ENCODE measurements around the gene AQP4.

DNA sequence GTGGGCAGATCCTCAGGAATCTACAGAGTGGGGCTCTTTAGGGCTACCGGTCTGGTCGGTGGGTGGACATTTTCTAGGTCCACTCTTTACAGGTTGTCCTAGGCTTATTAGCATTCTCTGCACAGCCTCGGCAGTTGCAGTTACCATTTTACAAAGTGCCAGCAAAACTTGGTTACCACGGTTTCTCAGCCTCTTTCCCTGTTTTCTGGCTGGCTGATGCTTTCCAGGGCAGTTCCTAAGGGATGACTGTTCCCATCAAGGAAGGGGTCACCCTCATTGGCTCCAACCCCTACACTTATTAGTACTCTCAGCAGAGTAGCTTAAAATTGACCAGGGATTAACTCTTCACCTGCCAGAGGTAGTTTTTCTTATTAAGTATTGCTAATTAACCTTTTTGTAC, 2.0 kb upstream of the AQP4 start:
- TF ChIP-seq, protein P1, sequence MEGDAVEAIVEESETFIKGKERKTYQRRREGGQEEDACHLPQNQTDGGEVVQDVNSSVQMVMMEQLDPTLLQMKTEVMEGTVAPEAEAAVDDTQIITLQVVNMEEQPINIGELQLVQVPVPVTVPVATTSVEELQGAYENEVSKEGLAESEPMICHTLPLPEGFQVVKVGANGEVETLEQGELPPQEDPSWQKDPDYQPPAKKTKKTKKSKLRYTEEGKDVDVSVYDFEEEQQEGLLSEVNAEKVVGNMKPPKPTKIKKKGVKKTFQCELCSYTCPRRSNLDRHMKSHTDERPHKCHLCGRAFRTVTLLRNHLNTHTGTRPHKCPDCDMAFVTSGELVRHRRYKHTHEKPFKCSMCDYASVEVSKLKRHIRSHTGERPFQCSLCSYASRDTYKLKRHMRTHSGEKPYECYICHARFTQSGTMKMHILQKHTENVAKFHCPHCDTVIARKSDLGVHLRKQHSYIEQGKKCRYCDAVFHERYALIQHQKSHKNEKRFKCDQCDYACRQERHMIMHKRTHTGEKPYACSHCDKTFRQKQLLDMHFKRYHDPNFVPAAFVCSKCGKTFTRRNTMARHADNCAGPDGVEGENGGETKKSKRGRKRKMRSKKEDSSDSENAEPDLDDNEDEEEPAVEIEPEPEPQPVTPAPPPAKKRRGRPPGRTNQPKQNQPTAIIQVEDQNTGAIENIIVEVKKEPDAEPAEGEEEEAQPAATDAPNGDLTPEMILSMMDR (IDR thresholded peaks at IDR 0.05) = no peak
- TF ChIP-seq POLR2A (IDR thresholded peaks at IDR 0.05) = no peak
